ENCODE measurements around the gene OGFOD1. TPM values are rescaled to one million over a fixed set of nuclear protein-coding genes. Genes with fewer than 3 reads are reported as not detected.

The OGFOD1 gene
- total and polyA plus RNA-seq, 12 donors: 8.9 to 41.0 (median 35.8) TPM

GRCh38 chr16:56425439-56425832 lies 25.9 kb upstream of the OGFOD1 start, which contains the start of gene AMFR:
TSS of gene AMFR (minus strand) at chr16:56425545. CDS start at chr16:56425327, 218 bp downstream.
- H3K9me3 ChIP-seq: no peaks in the 10 kb centered on the region
- H3K27ac ChIP-seq: peak within 1 kb of the TSS; percentile 41 to 92 (median 90)
- H3K4me3 ChIP-seq: peak within 1 kb of the TSS; percentile 37 to 89 (median 79)
- DNase-seq (peak; percentile 58 to 76), ATAC-seq (peak; percentile 92 to 97 (median 95))
- H3K27me3 ChIP-seq: no peaks in the 10 kb centered on the region
- H3K4me1 ChIP-seq: peaks cover 3 to 40% (median 26%) of the 10 kb centered on the region in 9 donors
- 0 to 1% methylated on average over 17 to 56 of the region's 57 CpGs for WGBS, 2 donors
- peaks cover 0 to 16% (median 0%) of the 10 kb centered on the region in 9 donors for H3K36me3 ChIP-seq
- TF ChIP-seq CTCF (IDR thresholded peaks at IDR 0.05): peak; percentile 34 to 72 (median 50)
- intact Hi-C loops (cut with DNase I): loop anchor here in 2 of 10 donors (1.0 to 2.0 kb wide), 2 partner anchors 25 to 27 kb away; partner anchors contain the start of genes NUDT21 (in 1 of the 2) and OGFOD1 (in 1 of the 2)

- intact Hi-C loops (cut with DNase I): no loop called here
- no peaks in the 10 kb centered on the region for H3K9me3 ChIP-seq
- peak overlapping the region in 1 of 10 donors; percentile 88 for H3K27ac ChIP-seq
- 91 to 95% methylated on average over 4 of the region's 4 CpGs for WGBS, 2 donors
- DNase-seq (no peak), ATAC-seq (no peak)
- no peak overlapping the region for H3K4me3 ChIP-seq
- H3K27me3 ChIP-seq: no peaks in the 10 kb centered on the region
- peaks cover 0 to 27% (median 0%) of the 10 kb centered on the region in 9 donors for H3K36me3 ChIP-seq
- no peak for TF ChIP-seq CTCF (IDR thresholded peaks at IDR 0.05)
- peaks cover 3 to 33% (median 25%) of the 10 kb centered on the region in 9 donors for H3K4me1 ChIP-seq
These were observed 24.8 kb upstream of the OGFOD1 start for GRCh38 chr16:56426585-56426984.

DNA sequence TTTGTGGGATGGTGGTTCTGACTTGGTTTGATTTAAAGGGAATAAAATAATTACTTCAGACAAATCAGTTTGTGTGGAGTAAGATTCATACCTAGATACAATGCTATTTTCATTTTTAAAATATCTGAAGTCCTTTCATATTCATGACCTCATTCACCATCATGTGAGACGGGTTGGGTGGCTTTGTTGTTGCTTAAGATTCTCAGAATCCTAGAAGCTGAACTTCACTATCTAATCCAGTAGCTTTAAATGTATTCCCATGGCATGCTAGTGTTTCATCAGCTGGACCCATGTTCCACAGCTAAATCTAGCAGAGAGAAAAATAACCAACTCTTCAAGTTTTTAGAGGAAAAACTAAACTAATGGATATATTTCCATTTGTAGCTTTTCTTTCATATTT lies 23.3 kb upstream of the OGFOD1 start:
- DNase-seq: no peak
- Histone ChIP-seq H3K9me3 (no peaks in the 10 kb centered on the region), H3K4me1 (peaks cover 3 to 19% (median 11%) of the 10 kb centered on the region in 9 donors), H3K4me3 (no peak overlapping the region), H3K27me3 (no peaks in the 10 kb centered on the region), H3K36me3 (peaks cover 0 to 42% (median 5%) of the 10 kb centered on the region in 9 donors), H3K27ac (peak overlapping the region in 2 of 10 donors; percentile 18 to 23)
- WGBS, 2 donors: 62 to 74% methylated on average over 1 of the region's 1 CpG
- no peak for TF ChIP-seq CTCF (IDR thresholded peaks at IDR 0.05)
- intact Hi-C loops (cut with DNase I): no loop called here
- no peak for ATAC-seq

DNA sequence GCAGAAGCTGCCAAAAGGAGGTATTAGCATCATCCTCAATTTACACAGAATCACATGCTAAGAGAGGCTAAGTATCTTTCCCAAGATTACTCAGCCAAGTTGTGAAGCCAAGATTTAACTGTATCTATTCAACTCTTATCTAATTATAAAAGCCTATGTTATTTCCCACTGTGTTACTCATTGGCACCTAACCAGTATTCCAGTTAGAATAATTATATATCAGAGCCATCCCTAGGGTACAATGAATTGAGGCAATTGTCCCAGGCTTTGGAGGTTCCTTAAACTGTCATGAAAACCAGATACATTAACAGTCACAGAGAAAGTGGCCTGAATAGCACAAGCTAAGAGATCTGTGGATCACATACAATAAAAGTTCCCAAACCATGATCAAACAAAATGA lies 15.1 kb upstream of the OGFOD1 start:
- TF ChIP-seq CTCF (IDR thresholded peaks at IDR 0.05): no peak
- Histone ChIP-seq H3K27ac (no peak overlapping the region), H3K9me3 (no peaks in the 10 kb centered on the region), H3K4me1 (peaks cover 0 to 7% (median 0%) of the 10 kb centered on the region in 9 donors), H3K36me3 (peaks cover 0 to 98% (median 26%) of the 10 kb centered on the region in 9 donors), H3K4me3 (no peak overlapping the region), H3K27me3 (no peaks in the 10 kb centered on the region)
- ATAC-seq: no peak
- no peak for DNase-seq
- intact Hi-C loops (cut with DNase I): no loop called here
